Measurements from ENCODE around the gene ATRNL1. TPM values are rescaled to one million over a fixed set of nuclear protein-coding genes. Genes with fewer than 3 reads are reported as not detected.

The ATRNL1 gene
- total RNA-seq, 1 experiment from 2014 or later: not detected

- Mint-ChIP-seq H3K4me1 (ENCODE audit: low read depth, unreplicated experiment) (no peaks in the 10 kb centered on the region), H3K36me3 (ENCODE audit: insufficient read depth, unreplicated experiment) (no peaks in the 10 kb centered on the region), H3K4me3 (ENCODE audit: unreplicated experiment) (no peak overlapping the region), H3K9me3 (ENCODE audit: unreplicated experiment) (no peaks in the 10 kb centered on the region), H3K27ac (ENCODE audit: unreplicated experiment) (no peak overlapping the region), H3K27me3 (ENCODE audit: insufficient read depth, unreplicated experiment) (no peaks in the 10 kb centered on the region)
- ChIA-PET POLR2A (no interaction called here), CTCF (no interaction called here)
- intact Hi-C loops (cut with micrococcal nuclease; ENCODE audit: unreplicated experiment): no loop called here
- H3K4me1 ChIP-seq: no peaks in the 10 kb centered on the region
- no peaks in the 10 kb centered on the region; the same call in 1 of the 2 replicates for H3K27me3 ChIP-seq (replicated peaks; ENCODE audit: control insufficient read depth, insufficient read depth, low read length)
- DNase-seq: no peak
- no peak overlapping the region for H3K4me3 ChIP-seq (ENCODE audit: low read depth, low read length)
- H3K36me3 ChIP-seq (ENCODE audit: control insufficient read depth, insufficient read depth, low read length): no peaks in the 10 kb centered on the region
- no peak for TF ChIP-seq CTCF (IDR thresholded peaks at IDR 0.05; ENCODE audit: insufficient read depth in 1 of 2, low read depth in 1 of 2, low read length in 1 of 2, severe bottlenecking in 1 of 2, unreplicated experiment in 1 of 2)
- no peaks in the 10 kb centered on the region for H3K9me3 ChIP-seq
- no TSS peak for BruUV-seq (replicated peaks)
These were observed 737.3 kb downstream of the ATRNL1 start for GRCh38 chr10:115830265-115830970.

GRCh38 chr10:115831016-115831415 lies 737.9 kb downstream of the ATRNL1 start:
- no TSS peak for BruUV-seq (replicated peaks)
- Histone ChIP-seq H3K4me1 (no peaks in the 10 kb centered on the region), H3K36me3 (ENCODE audit: control insufficient read depth, insufficient read depth, low read length) (no peaks in the 10 kb centered on the region), H3K27me3 (replicated peaks; ENCODE audit: control insufficient read depth, insufficient read depth, low read length) (no peaks in the 10 kb centered on the region; the same call in 1 of the 2 replicates), H3K4me3 (ENCODE audit: low read depth, low read length) (no peak overlapping the region), H3K9me3 (no peaks in the 10 kb centered on the region)
- Mint-ChIP-seq H3K27me3 (ENCODE audit: insufficient read depth, unreplicated experiment) (no peaks in the 10 kb centered on the region), H3K4me1 (ENCODE audit: low read depth, unreplicated experiment) (no peaks in the 10 kb centered on the region), H3K4me3 (ENCODE audit: unreplicated experiment) (no peak overlapping the region), H3K27ac (ENCODE audit: unreplicated experiment) (no peak overlapping the region), H3K9me3 (ENCODE audit: unreplicated experiment) (no peaks in the 10 kb centered on the region), H3K36me3 (ENCODE audit: insufficient read depth, unreplicated experiment) (no peaks in the 10 kb centered on the region)
- no peak for TF ChIP-seq CTCF (IDR thresholded peaks at IDR 0.05; ENCODE audit: insufficient read depth in 1 of 2, low read depth in 1 of 2, low read length in 1 of 2, severe bottlenecking in 1 of 2, unreplicated experiment in 1 of 2)
- intact Hi-C loops (cut with micrococcal nuclease; ENCODE audit: unreplicated experiment): no loop called here
- ChIA-PET CTCF (no interaction called here), POLR2A (no interaction called here)
- no peak for DNase-seq

GRCh38 chr10:115833119-115833518 lies 740.0 kb downstream of the ATRNL1 start:
- H3K27me3 ChIP-seq (replicated peaks; ENCODE audit: control insufficient read depth, insufficient read depth, low read length): no peaks in the 10 kb centered on the region; the same call in 1 of the 2 replicates
- H3K36me3 Mint-ChIP-seq (ENCODE audit: insufficient read depth, unreplicated experiment): no peaks in the 10 kb centered on the region
- no peak for DNase-seq
- H3K9me3 Mint-ChIP-seq (ENCODE audit: unreplicated experiment): no peaks in the 10 kb centered on the region
- H3K4me3 ChIP-seq (ENCODE audit: low read depth, low read length): no peak overlapping the region
- no peaks in the 10 kb centered on the region for H3K36me3 ChIP-seq (ENCODE audit: control insufficient read depth, insufficient read depth, low read length)
- H3K9me3 ChIP-seq: no peaks in the 10 kb centered on the region
- CTCF ChIA-PET: no interaction called here
- no peaks in the 10 kb centered on the region for H3K4me1 Mint-ChIP-seq (ENCODE audit: low read depth, unreplicated experiment)
- TF ChIP-seq CTCF (IDR thresholded peaks at IDR 0.05; ENCODE audit: insufficient read depth in 1 of 2, low read depth in 1 of 2, low read length in 1 of 2, severe bottlenecking in 1 of 2, unreplicated experiment in 1 of 2): no peak
- no peaks in the 10 kb centered on the region for H3K4me1 ChIP-seq
- H3K27me3 Mint-ChIP-seq (ENCODE audit: insufficient read depth, unreplicated experiment): no peaks in the 10 kb centered on the region
- no peak overlapping the region for H3K4me3 Mint-ChIP-seq (ENCODE audit: unreplicated experiment)
- POLR2A ChIA-PET: no interaction called here
- intact Hi-C loops (cut with micrococcal nuclease; ENCODE audit: unreplicated experiment): no loop called here
- no TSS peak for BruUV-seq (replicated peaks)
- no peak overlapping the region for H3K27ac Mint-ChIP-seq (ENCODE audit: unreplicated experiment)

Data from Caco-2 (cell line).